ENCODE data around the gene MAPKBP1. TPM values are rescaled to one million over a fixed set of nuclear protein-coding genes. Genes with fewer than 3 reads are reported as not detected.

Gene MAPKBP1
- polyA plus RNA-seq, 2 of the 4 experiments (the other 2 are of a cell fraction) = 2.5 to 6.1 TPM

GRCh38 chr15:41856716-41857115, 82.4 kb downstream of the MAPKBP1 start:
- no peak for FAIRE-seq
- ChIA-PET POLR2A (no interaction called here), CTCF (interaction anchor here (0.9 kb wide), 1 partner anchor 42 kb away, joined by 3 read pairs; no protein-coding TSS in a partner anchor)
- TF ChIP-seq KDM5A (IDR thresholded peaks at IDR 0.05) = no peak
- no peak overlapping the region for H3K4me2 ChIP-seq
- H3K9me3 ChIP-seq = no peaks in the 10 kb centered on the region
- H3K4me1 ChIP-seq = no peaks in the 10 kb centered on the region
- WGBS (ENCODE audit: missing lambda C conversion rate) = 100% methylated on average over 1 of the region's 12 CpGs
- H3K27ac ChIP-seq = no peak overlapping the region
- no peak overlapping the region for H3K4me3 ChIP-seq
- DNase-seq (ENCODE audit: low read depth in 1 of 2, low spot score in 1 of 2) = no peak
- no peak for ATAC-seq

GRCh38 chr15:41857316-41857715, 83.0 kb downstream of the MAPKBP1 start:
- Histone ChIP-seq H3K9me3 (no peaks in the 10 kb centered on the region), H3K27ac (no peak overlapping the region), H3K4me3 (no peak overlapping the region), H3K4me1 (no peaks in the 10 kb centered on the region), H3K4me2 (no peak overlapping the region)
- 70% methylated on average over 6 of the region's 9 CpGs for WGBS (ENCODE audit: missing lambda C conversion rate)
- DNase-seq (ENCODE audit: low read depth in 1 of 2, low spot score in 1 of 2) (no peak), FAIRE-seq (no peak), ATAC-seq (no peak)
- CTCF ChIA-PET = interaction anchor here (0.6 kb wide), 1 partner anchor 47 kb away, joined by 3 read pairs; no protein-coding TSS in a partner anchor
- POLR2A ChIA-PET = no interaction called here
- TF ChIP-seq HMGXB4 (CRISPR knock-in tag; IDR thresholded peaks at IDR 0.05; ENCODE audit: borderline replicate concordance) = no peak
- TF ChIP-seq CTCF (IDR thresholded peaks at IDR 0.05) = no peak
- TF ChIP-seq TFCP2L1 (CRISPR knock-in tag; IDR thresholded peaks at IDR 0.05) = no peak
- no peak for TF ChIP-seq MAFK (IDR thresholded peaks at IDR 0.05; ENCODE audit: partially characterized antibody)
- TF ChIP-seq EHMT2 (IDR thresholded peaks at IDR 0.05; ENCODE audit: low read depth) = no peak
- no peak for TF ChIP-seq FOSB (CRISPR knock-in tag; IDR thresholded peaks at IDR 0.05)
- TF ChIP-seq CHD2 (IDR thresholded peaks at IDR 0.05; ENCODE audit: low read length, partially characterized antibody) = no peak

- Histone ChIP-seq H3K9me3 (no peaks in the 10 kb centered on the region), H3K4me1 (no peaks in the 10 kb centered on the region), H3K27ac (no peak overlapping the region), H3K4me3 (no peak overlapping the region), H3K4me2 (no peak overlapping the region)
- TF ChIP-seq HMGXB4 (CRISPR knock-in tag; IDR thresholded peaks at IDR 0.05; ENCODE audit: borderline replicate concordance) = no peak
- 81% methylated on average over 9 of the region's 15 CpGs for WGBS (ENCODE audit: missing lambda C conversion rate)
- DNase-seq (ENCODE audit: low read depth in 1 of 2, low spot score in 1 of 2) = no peak
- POLR2A ChIA-PET = no interaction called here
- CTCF ChIA-PET = interaction anchor here (1.1 kb wide), 2 partner anchors 11 to 12 kb away, joined by 3 to 4 read pairs; no protein-coding TSS in a partner anchor
- FAIRE-seq = no peak
- ATAC-seq = no peak
Measured at GRCh38 chr15:41858756-41859155, 84.5 kb downstream of the MAPKBP1 start.

GRCh38 chr15:41860049-41860828, 86.0 kb downstream of the MAPKBP1 start:
- H3K27ac ChIP-seq = no peak overlapping the region
- no peak overlapping the region for H3K4me3 ChIP-seq
- DNase-seq (ENCODE audit: low read depth in 1 of 2, low spot score in 1 of 2) (no peak), ATAC-seq (no peak), FAIRE-seq (no peak)
- H3K4me2 ChIP-seq = no peak overlapping the region
- H3K9me3 ChIP-seq = no peaks in the 10 kb centered on the region
- H3K4me1 ChIP-seq = no peaks in the 10 kb centered on the region
- ChIA-PET POLR2A (no interaction called here), CTCF (no interaction called here)
- no peak for TF ChIP-seq HOXA7 (CRISPR knock-in tag; IDR thresholded peaks at IDR 0.05)
- no peak for TF ChIP-seq HES2 (IDR thresholded peaks at IDR 0.05)
- no peak for TF ChIP-seq ELK1 (IDR thresholded peaks at IDR 0.05; ENCODE audit: low read depth, low read length)
- TF ChIP-seq BHLHE40 (IDR thresholded peaks at IDR 0.05; ENCODE audit: low read depth, low read length) = no peak
- no peak for TF ChIP-seq CTCF (IDR thresholded peaks at IDR 0.05)
- TF ChIP-seq EP300 (IDR thresholded peaks at IDR 0.05) = no peak
- no peak for TF ChIP-seq ZFP36 (IDR thresholded peaks at IDR 0.05; ENCODE audit: borderline replicate concordance, partially characterized antibody)
- TF ChIP-seq CHD2 (IDR thresholded peaks at IDR 0.05; ENCODE audit: low read length, partially characterized antibody) = no peak
- 61% methylated on average over 10 of the region's 15 CpGs for WGBS (ENCODE audit: missing lambda C conversion rate)

Data from A549 (cell line).